GM21390 (cell line): ENCODE results near the gene TRPV2.

Source experiments
- ATAC-seq: cut with Tn5 transposase; IDR thresholded peaks from one replicate; pipeline ENCODE4 v1.9.1; 2021; ENCODE audit not compliant: unreplicated experiment

The TRPV2 gene

DNA sequence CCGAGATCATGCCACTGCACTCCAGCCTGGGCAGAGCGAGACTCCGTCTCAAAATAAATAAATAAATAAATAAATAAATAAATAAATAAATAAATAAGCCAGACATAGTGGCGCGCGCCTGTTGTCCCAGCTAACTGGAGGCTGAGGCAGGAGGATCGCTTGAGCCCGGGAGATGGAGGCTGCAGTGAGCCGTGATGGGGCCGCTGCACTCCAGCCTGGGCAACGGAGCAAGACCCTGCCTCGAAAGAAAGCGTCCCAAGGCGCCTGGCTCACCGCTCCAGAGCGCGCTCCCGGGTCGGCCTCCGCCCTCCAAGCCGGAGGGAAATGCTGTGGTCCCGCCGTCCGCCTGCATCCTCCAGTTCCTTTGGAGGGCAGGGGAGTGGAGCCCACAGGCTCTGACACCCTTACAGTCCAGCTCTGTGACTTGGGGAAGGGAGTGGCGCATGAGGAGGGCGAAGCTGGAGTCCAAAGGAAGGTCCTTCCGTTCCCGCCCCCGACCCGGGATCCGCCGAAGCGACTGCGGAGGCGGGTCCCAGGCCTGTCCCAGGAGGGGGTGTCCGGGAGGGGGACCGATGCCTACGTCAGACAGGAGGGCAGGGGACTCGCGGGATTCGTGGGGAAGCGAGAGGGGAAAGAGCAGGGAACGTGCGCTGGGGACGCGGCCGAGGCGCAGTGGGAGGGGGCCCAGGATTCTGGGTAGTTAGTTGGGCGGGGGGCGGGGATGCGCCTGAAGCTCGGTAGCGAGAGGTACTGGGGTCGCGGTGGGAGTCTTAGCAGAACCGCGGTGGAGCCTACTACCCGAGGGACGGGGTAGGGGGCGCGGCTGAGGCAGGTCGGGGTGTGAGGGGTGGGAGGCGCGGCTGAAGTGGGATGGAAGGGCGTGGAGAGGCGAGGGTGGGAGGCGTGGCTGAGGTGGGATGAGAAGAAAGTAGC is 8.4 kb upstream of the TRPV2 start:
- ATAC-seq = no peak

DNA sequence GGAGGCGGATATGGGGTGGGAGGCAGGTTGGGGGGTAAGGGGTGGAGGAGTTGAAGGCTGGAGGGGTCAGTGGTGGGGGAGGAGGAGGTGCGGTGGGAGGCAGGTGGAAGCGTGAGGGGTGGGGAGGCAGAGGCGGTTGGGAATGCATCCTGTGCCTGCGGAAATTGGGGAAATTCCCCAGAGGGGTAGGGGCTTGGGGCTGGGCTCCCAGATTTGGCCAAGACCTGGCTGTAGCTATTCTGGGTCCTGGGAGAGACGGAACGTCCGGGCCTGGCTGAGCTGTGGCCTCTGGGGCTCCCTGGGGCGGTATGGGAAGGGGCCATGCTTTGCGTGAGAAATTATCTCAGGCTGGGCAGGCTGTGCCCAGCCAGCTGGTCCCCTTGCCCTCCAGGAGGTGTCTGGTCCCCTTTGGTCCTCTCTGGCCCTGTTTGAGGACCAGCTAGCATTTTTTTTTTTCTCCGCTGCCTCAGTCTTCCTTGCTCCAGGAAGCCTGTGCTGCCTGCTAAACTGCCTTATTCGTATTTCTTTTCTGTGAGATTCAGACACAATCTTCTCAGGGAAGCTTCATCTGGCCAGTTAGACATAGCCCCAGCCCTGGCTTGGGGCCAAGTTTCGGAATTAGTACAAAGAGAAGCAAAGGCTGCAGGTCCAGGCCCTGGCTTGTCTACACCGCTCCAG is 7.3 kb upstream of the TRPV2 start:
- peak; percentile 84 for ATAC-seq

- no peak for ATAC-seq
Observed at GRCh38 chr17:16417399-16417798, 2.0 kb downstream of the TRPV2 start.

- no peak for ATAC-seq
Observed at GRCh38 chr17:16417896-16418684, 2.7 kb downstream of the TRPV2 start.

DNA sequence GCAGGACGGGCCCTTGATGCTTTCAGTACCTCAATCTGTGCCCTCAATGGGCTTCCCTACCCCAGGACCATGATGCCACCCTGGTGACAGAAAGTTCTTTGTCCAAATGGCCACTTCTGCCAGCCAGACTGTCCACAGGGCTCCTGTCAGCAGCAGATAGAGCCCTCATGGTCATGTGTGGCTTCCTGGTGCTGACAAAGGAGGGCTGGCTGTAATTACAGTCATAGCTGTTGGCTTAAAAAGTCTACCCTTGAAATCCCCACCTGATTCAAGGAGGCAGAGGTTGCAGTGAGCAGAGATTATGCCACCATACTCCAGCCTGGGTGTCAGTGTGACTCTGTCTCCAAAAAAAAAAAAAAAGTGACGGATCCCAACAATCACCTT is 3.3 kb downstream of the TRPV2 start:
- no peak for ATAC-seq

- peak; percentile 26 for ATAC-seq
Observed at GRCh38 chr17:16419074-16419928, 3.9 kb downstream of the TRPV2 start.

DNA sequence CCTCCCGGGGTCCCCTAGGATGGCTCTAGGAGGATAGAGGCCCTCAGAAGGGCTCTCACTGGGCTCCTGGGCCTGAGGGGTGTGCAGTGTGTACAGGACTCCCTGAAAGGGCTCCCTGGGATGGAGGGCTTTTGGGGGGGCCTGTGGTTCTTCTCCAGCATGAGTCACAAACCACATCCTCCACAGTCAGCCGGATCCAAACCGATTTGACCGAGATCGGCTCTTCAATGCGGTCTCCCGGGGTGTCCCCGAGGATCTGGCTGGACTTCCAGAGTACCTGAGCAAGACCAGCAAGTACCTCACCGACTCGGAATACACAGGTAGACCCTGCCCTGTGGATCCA is 4.5 kb downstream of the TRPV2 start:
- no peak for ATAC-seq

- no peak for ATAC-seq
Observed at GRCh38 chr17:16422416-16422815, 7.0 kb downstream of the TRPV2 start.

DNA sequence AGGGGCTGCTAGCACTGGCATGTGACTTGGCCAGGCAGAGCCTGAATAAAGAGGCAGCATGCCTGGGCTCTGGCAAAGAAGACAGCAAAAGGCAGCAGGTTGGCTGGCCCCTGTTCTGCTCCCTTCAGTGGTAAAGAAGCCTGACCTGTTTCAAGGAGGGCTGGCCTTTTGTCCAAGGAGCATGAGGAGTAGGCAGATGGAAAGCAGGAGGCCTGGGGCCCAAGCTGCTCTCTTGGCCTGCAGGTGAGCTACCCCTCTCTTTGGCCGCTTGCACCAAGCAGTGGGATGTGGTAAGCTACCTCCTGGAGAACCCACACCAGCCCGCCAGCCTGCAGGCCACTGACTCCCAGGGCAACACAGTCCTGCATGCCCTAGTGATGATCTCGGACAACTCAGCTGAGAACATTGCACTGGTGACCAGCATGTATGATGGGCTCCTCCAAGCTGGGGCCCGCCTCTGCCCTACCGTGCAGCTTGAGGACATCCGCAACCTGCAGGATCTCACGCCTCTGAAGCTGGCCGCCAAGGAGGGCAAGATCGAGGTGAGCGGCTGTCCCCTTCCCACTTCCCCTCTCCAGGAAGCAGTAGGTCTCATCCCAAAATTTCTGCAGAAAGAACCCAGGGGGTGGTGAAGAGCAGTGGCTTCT is 8.0 kb downstream of the TRPV2 start:
- no peak for ATAC-seq

- no peak for ATAC-seq
Observed at GRCh38 chr17:16425202-16425601, 9.8 kb downstream of the TRPV2 start.

- no peak for ATAC-seq
Observed at GRCh38 chr17:16425698-16426659, 10.6 kb downstream of the TRPV2 start.

DNA sequence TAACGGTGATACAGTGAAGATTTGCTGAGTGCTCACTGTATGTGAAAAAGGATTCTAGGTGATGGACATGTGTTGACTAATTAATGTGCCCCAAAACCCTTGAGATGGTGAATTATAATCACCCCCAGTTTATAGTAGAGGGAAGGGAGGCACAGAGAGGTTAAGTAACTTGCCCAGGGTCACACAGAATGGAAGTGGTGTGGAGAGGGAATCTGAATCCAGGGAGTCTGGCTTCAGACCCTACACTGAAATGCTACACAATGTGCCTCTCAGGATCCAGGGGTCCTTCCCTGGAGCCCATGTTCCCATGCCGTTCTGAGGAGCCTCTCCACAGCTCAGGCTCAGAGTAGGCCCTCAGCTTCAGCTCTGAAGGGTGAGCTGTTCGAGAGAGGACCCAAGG is 11.6 kb downstream of the TRPV2 start:
- ATAC-seq = no peak

- no peak for ATAC-seq
Observed at GRCh38 chr17:16428098-16428882, 12.9 kb downstream of the TRPV2 start.

DNA sequence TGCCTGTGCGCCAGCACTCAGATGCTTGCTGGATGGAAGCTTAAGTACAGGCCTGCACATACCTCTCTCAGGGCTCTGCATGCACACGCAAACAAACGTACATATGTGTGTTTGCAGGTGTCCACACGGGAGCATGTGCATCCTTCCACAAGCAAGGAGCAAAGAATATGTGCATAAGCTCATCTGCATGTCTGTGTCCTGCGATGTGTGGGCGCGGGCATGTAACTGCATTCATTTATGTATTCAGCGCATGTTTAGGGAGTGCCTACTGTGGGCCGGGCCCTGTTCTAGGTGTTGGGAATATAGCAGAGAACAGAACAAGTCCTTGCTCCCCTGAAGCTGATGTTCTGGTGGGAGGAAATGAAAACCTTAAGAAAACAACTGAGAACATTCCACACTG is 13.7 kb downstream of the TRPV2 start:
- ATAC-seq = no peak

DNA sequence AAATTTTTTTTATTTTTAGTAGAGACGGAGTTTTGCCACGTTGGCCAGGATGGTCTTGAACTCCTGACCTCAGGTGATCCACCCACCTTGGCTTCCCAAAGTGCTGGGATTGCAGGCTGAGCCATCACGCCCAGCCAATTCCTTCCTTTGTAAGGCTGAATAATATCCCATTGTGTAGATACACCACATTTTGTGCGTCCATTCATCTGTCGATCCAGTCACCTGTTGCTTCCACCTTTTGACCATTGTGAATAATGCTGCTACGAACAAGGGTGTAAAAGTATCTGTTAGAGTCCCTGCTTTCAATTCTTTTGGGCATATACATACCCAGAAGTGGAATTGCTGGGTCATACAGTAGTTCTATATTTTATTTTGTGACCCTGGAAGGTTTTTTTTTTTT is 15.3 kb downstream of the TRPV2 start:
- ATAC-seq = no peak

- ATAC-seq = no peak
Observed at GRCh38 chr17:16432017-16432416, 16.6 kb downstream of the TRPV2 start.

DNA sequence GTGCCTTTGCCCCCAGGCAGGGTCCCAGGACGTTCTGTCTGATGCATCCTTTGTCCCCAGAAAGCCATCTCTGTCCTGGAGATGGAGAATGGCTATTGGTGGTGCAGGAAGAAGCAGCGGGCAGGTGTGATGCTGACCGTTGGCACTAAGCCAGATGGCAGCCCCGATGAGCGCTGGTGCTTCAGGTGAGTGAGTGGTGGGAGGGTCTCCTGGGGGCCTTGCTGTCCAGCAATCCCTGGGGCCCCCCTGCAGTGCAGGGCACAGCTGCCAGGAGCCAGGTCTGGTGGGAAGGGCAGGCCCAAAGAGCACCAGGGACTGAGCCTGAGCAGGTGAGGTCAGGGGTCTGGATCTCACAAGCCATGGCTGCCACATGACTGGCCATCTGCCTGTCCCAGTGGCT is 18.1 kb downstream of the TRPV2 start:
- no peak for ATAC-seq

- no peak for ATAC-seq
Observed at GRCh38 chr17:16434662-16435061, 19.3 kb downstream of the TRPV2 start.
